ENCODE data around the gene RRH. TPM values are rescaled to one million over a fixed set of nuclear protein-coding genes. Genes with fewer than 3 reads are reported as not detected.

Gene RRH
- total RNA-seq, 1 experiment from 2014 or later, result not detected

DNA sequence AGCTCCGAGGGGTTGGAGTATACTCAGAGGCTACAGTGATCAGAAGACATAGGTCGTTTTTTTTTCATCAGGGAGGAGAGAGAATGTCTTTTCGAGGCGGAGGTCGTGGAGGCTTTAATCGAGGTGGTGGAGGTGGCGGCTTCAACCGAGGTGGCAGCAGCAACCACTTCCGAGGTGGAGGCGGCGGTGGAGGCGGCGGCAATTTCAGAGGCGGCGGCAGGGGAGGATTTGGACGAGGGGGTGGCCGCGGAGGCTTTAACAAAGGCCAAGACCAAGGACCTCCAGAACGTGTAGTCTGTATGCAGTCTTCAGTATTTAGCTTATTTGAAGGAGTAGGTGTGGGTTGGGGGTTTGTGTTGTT, 11.7 kb upstream of the RRH start:
- Mint-ChIP-seq H3K36me3 (peaks cover 33% of the 10 kb centered on the region), H3K27ac (peak overlapping the region; percentile 97), H3K27me3 (ENCODE audit: low read depth) (no peaks in the 10 kb centered on the region), H3K4me3 (peak overlapping the region; percentile 97), H3K9me3 (no peaks in the 10 kb centered on the region), H3K4me1 (peaks cover 17% of the 10 kb centered on the region)
- DNase-seq (ENCODE audit: low spot score) (no peak), ATAC-seq (no peak)
- TF ChIP-seq ESRRA (CRISPR knock-in tag; IDR thresholded peaks at IDR 0.05; ENCODE audit: borderline replicate concordance) (no peak), MYBL2 (CRISPR knock-in tag; IDR thresholded peaks at IDR 0.05) (0 out of 2 replicates have a peak, but pooled peaks have one; percentile 1), RORB (CRISPR knock-in tag; IDR thresholded peaks at IDR 0.05) (no peak)
- TF ChIP-seq, protein P1, sequence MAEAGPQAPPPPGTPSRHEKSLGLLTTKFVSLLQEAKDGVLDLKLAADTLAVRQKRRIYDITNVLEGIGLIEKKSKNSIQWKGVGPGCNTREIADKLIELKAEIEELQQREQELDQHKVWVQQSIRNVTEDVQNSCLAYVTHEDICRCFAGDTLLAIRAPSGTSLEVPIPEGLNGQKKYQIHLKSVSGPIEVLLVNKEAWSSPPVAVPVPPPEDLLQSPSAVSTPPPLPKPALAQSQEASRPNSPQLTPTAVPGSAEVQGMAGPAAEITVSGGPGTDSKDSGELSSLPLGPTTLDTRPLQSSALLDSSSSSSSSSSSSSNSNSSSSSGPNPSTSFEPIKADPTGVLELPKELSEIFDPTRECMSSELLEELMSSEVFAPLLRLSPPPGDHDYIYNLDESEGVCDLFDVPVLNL (CRISPR knock-in tag; IDR thresholded peaks at IDR 0.05; ENCODE audit: borderline replicate concordance, low read depth), result no peak
- POLR2A ChIA-PET, result interaction anchor here (0.9 kb wide), 1 partner anchor 115 kb away, joined by 3 read pairs; no protein-coding TSS in a partner anchor
- CTCF ChIA-PET, result interaction anchor here (1.5 kb wide), 1 partner anchor 12 kb away, joined by 6 read pairs; no protein-coding TSS in a partner anchor

DNA sequence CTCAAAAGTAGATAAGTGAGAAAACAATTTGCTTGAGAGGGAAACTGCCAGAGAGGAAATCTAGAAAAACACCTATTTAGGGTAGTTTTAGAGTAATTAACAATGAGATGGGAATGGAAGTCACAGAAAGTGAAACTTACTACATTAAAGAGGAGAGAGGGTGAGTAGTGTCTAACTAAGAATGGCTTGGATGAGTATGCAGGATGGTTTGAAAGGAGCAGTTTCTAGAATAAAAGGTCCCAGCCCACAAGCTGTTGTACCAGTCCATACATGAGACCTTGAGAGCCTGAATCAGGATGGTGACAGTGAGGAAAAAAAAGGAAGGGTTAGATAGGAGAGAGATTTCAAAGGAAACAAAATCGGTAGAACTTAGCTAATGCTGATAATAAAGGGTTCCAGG, 10.9 kb upstream of the RRH start:
- DNase-seq (ENCODE audit: low spot score) (no peak), ATAC-seq (no peak)
- H3K4me1 Mint-ChIP-seq, result peaks cover 16% of the 10 kb centered on the region
- peak overlapping the region; percentile 97 for H3K4me3 Mint-ChIP-seq
- H3K36me3 Mint-ChIP-seq, result peaks cover 39% of the 10 kb centered on the region
- peak overlapping the region; percentile 15; the same call in 1 of the 2 replicates for H3K27ac Mint-ChIP-seq
- no peaks in the 10 kb centered on the region for H3K27me3 Mint-ChIP-seq (ENCODE audit: low read depth)
- TF ChIP-seq KAT7 (CRISPR knock-in tag; IDR thresholded peaks at IDR 0.05; ENCODE audit: borderline replicate concordance) (no peak), TEAD4 (CRISPR knock-in tag; IDR thresholded peaks at IDR 0.05) (no peak), CBFB (CRISPR knock-in tag; IDR thresholded peaks at IDR 0.05; ENCODE audit: low read depth) (no peak), MYBL2 (CRISPR knock-in tag; IDR thresholded peaks at IDR 0.05) (no peak), FOXK1 (CRISPR knock-in tag; IDR thresholded peaks at IDR 0.05) (no peak)
- TF ChIP-seq, protein P2, sequence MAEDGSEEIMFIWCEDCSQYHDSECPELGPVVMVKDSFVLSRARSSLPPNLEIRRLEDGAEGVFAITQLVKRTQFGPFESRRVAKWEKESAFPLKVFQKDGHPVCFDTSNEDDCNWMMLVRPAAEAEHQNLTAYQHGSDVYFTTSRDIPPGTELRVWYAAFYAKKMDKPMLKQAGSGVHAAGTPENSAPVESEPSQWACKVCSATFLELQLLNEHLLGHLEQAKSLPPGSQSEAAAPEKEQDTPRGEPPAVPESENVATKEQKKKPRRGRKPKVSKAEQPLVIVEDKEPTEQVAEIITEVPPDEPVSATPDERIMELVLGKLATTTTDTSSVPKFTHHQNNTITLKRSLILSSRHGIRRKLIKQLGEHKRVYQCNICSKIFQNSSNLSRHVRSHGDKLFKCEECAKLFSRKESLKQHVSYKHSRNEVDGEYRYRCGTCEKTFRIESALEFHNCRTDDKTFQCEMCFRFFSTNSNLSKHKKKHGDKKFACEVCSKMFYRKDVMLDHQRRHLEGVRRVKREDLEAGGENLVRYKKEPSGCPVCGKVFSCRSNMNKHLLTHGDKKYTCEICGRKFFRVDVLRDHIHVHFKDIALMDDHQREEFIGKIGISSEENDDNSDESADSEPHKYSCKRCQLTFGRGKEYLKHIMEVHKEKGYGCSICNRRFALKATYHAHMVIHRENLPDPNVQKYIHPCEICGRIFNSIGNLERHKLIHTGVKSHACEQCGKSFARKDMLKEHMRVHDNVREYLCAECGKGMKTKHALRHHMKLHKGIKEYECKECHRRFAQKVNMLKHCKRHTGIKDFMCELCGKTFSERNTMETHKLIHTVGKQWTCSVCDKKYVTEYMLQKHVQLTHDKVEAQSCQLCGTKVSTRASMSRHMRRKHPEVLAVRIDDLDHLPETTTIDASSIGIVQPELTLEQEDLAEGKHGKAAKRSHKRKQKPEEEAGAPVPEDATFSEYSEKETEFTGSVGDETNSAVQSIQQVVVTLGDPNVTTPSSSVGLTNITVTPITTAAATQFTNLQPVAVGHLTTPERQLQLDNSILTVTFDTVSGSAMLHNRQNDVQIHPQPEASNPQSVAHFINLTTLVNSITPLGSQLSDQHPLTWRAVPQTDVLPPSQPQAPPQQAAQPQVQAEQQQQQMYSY (CRISPR knock-in tag; IDR thresholded peaks at IDR 0.05), result no peak
- TF ChIP-seq, protein P3, sequence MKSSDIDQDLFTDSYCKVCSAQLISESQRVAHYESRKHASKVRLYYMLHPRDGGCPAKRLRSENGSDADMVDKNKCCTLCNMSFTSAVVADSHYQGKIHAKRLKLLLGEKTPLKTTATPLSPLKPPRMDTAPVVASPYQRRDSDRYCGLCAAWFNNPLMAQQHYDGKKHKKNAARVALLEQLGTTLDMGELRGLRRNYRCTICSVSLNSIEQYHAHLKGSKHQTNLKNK (CRISPR knock-in tag; IDR thresholded peaks at IDR 0.05), result no peak
- TF ChIP-seq, protein P4, sequence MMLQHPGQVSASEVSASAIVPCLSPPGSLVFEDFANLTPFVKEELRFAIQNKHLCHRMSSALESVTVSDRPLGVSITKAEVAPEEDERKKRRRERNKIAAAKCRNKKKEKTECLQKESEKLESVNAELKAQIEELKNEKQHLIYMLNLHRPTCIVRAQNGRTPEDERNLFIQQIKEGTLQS (CRISPR knock-in tag; conservative IDR thresholded peaks at IDR 0.05), result no peak
- H3K9me3 Mint-ChIP-seq, result no peaks in the 10 kb centered on the region
- POLR2A ChIA-PET, result interaction anchor here (0.9 kb wide), 1 partner anchor 116 kb away, joined by 3 read pairs; no protein-coding TSS in a partner anchor
- CTCF ChIA-PET, result interaction anchor here (1.5 kb wide), 1 partner anchor 114 kb away, joined by 3 read pairs; the partner anchor contains the start of gene CASP6

DNA sequence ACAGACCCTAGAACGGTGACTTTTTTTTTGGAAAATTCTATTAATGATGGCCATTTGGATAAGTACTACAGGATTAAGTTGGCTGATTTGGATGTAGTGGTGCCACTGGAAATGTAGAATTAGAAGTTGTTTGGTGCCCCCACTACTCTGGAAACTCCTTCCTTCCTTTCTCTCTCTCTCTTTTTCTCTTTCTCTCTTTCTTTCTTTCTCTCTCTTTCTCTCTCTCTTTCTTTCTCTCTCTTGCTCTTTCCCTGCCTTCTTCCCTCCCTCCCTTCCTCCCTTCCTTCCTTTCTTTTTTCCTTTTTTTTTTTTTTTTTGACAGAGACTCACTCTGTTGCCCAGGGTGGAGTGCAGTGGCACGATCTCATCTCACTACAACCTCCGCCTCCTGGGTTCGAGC, 9.5 kb upstream of the RRH start:
- ATAC-seq (no peak), DNase-seq (ENCODE audit: low spot score) (no peak)
- ChIA-PET CTCF (no interaction called here), POLR2A (interaction anchor here (0.5 kb wide), 1 partner anchor 252 kb away, joined by 8 read pairs; no protein-coding TSS in a partner anchor)
- Mint-ChIP-seq H3K27ac (no peak overlapping the region), H3K36me3 (peaks cover 51% of the 10 kb centered on the region), H3K4me3 (no peak overlapping the region), H3K4me1 (peaks cover 16% of the 10 kb centered on the region), H3K27me3 (ENCODE audit: low read depth) (no peaks in the 10 kb centered on the region), H3K9me3 (no peaks in the 10 kb centered on the region)
- TF ChIP-seq RORB (CRISPR knock-in tag; IDR thresholded peaks at IDR 0.05) (no peak), KAT7 (CRISPR knock-in tag; IDR thresholded peaks at IDR 0.05; ENCODE audit: borderline replicate concordance) (no peak), SOX15 (CRISPR knock-in tag; IDR thresholded peaks at IDR 0.05) (no peak), ZNF396 (CRISPR knock-in tag; IDR thresholded peaks at IDR 0.05; ENCODE audit: borderline replicate concordance) (no peak), FOXJ3 (CRISPR knock-in tag; IDR thresholded peaks at IDR 0.05; ENCODE audit: borderline replicate concordance) (no peak)
- TF ChIP-seq, protein P5, sequence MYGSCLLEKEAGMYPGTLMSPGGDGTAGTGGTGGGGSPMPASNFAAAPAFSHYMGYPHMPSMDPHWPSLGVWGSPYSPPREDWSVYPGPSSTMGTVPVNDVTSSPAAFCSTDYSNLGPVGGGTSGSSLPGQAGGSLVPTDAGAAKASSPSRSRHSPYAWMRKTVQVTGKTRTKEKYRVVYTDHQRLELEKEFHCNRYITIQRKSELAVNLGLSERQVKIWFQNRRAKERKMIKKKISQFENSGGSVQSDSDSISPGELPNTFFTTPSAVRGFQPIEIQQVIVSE (CRISPR knock-in tag; IDR thresholded peaks at IDR 0.05; ENCODE audit: borderline replicate concordance), result no peak
- TF ChIP-seq, protein P6, sequence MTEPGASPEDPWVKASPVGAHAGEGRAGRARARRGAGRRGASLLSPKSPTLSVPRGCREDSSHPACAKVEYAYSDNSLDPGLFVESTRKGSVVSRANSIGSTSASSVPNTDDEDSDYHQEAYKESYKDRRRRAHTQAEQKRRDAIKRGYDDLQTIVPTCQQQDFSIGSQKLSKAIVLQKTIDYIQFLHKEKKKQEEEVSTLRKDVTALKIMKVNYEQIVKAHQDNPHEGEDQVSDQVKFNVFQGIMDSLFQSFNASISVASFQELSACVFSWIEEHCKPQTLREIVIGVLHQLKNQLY (CRISPR knock-in tag; IDR thresholded peaks at IDR 0.05), result no peak
- TF ChIP-seq, protein P7, sequence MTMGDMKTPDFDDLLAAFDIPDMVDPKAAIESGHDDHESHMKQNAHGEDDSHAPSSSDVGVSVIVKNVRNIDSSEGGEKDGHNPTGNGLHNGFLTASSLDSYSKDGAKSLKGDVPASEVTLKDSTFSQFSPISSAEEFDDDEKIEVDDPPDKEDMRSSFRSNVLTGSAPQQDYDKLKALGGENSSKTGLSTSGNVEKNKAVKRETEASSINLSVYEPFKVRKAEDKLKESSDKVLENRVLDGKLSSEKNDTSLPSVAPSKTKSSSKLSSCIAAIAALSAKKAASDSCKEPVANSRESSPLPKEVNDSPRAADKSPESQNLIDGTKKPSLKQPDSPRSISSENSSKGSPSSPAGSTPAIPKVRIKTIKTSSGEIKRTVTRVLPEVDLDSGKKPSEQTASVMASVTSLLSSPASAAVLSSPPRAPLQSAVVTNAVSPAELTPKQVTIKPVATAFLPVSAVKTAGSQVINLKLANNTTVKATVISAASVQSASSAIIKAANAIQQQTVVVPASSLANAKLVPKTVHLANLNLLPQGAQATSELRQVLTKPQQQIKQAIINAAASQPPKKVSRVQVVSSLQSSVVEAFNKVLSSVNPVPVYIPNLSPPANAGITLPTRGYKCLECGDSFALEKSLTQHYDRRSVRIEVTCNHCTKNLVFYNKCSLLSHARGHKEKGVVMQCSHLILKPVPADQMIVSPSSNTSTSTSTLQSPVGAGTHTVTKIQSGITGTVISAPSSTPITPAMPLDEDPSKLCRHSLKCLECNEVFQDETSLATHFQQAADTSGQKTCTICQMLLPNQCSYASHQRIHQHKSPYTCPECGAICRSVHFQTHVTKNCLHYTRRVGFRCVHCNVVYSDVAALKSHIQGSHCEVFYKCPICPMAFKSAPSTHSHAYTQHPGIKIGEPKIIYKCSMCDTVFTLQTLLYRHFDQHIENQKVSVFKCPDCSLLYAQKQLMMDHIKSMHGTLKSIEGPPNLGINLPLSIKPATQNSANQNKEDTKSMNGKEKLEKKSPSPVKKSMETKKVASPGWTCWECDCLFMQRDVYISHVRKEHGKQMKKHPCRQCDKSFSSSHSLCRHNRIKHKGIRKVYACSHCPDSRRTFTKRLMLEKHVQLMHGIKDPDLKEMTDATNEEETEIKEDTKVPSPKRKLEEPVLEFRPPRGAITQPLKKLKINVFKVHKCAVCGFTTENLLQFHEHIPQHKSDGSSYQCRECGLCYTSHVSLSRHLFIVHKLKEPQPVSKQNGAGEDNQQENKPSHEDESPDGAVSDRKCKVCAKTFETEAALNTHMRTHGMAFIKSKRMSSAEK (CRISPR knock-in tag; IDR thresholded peaks at IDR 0.05; ENCODE audit: borderline replicate concordance), result no peak
